SK-N-MC (cell line): ENCODE results near the gene IARS2.

Source experiments
- EZH2 ChIP-seq: fragments of 200-600 bp; sonication (generic); IDR thresholded peaks from one replicate; pipeline ENCODE4 v1.6.1; 2017; ENCODE audit warnings: antibody characterized with exemption
- FOXP2 ChIP-seq: optimal IDR thresholded peaks from 2 replicates; pipeline ENCODE3; 2011; ENCODE audit warnings: mild to moderate bottlenecking, moderate library complexity; ENCODE audit not compliant: insufficient read depth; ENCODE audit errors: extremely low read length, control extremely low read depth
- POLR2AphosphoS5 ChIP-seq: IDR thresholded peaks from 2 replicates; pipeline ENCODE4 v1.6.1; 2012; ENCODE audit warnings: mild to moderate bottlenecking, low read depth, low read length, borderline replicate concordance

- TF ChIP-seq EZH2 (no peak), POLR2AphosphoS5 (no peak), FOXP2 (no peak)
Measured at GRCh38 chr1:220139966-220140365, 46.0 kb downstream of the IARS2 start.
